GM23248 (cell line): ENCODE results near the gene CSDE1.

Source experiments
- EZH2 ChIP-seq: fragments of 200-600 bp; sonication (generic); IDR thresholded peaks from 2 replicates; pipeline ENCODE4 v1.6.1; 2018; ENCODE audit warnings: antibody characterized with exemption, mild to moderate bottlenecking; ENCODE audit not compliant: insufficient read depth, poor library complexity, severe bottlenecking
- EZH2phosphoT487 ChIP-seq: fragments of 200-600 bp; sonication (generic); IDR thresholded peaks from 2 replicates; pipeline ENCODE4 v1.6.1; 2018; ENCODE audit warnings: antibody characterized with exemption, moderate library complexity, mild to moderate bottlenecking, low read depth; ENCODE audit not compliant: insufficient read depth

DNA sequence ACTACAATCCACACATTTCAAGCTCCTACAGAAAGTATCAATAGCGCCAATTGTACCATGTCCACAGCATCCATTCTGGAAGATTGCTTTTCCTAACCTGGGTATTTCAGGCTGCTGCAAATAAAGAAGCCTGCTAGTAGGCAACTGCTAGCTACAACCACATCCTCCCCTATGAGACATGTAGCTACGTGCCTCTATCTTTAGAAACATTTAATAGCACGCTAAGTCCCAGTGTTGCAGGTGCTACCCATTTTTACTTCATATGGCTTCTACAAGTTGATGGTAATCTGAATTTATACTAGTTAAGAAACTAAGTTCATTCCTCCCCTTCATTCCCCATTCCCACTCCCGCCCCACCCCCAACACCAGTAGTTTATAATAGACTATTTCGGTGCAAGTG, 55.0 kb downstream of the CSDE1 start:
- TF ChIP-seq EZH2 (no peak), EZH2phosphoT487 (no peak)
